Stimulated activated CD4-positive, alpha-beta T cell treated with anti-CD3 and anti-CD28 coated beads, Interleukin-1b, Interleukin-23, amount 100 ng/mL, for 24 hours (primary cell): ENCODE data around the gene CRB1.
A peak's percentile ranks its signal among the peaks of the same experiment; 100 is the strongest.

Experiments used
- DNase-seq, 4 experiments: peaks; one replicate each; pipeline ENCODE4 v3.0.0-alpha.2; 2020; ENCODE audit warnings: low read depth in 4 of 4, low spot score in 1 of 4

CRB1 gene

GRCh38 chr1:197519741-197520334 is 251.8 kb downstream of the CRB1 start:
- DNase-seq = no peak

DNA sequence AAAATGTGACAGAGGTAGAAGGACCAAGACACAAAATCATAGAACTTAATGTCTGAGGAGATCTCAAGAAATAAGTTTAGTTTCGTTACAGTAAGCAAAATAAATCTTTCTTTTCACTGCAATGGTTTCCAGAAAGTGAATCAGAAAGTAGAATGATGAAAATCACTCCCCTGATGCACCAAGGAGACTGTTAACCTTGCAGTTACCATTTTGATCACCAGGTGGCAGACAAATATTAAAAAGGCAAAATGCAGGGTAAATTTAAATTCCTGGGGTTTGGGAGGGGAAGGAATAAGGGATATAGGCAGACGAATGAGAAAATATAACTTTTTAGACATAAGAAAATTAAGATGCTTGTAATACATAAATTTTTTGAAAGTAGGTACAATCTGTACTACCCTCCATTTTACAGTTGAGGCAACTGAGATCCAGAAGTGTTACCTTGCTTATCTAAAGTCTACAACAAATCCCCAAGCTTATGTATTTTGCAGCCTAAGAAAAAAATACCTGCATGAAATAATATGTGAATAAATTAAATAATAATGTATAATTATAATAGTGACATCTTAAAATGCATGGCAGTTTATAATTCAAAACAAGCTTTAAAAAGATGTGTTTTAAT is 253.2 kb downstream of the CRB1 start:
- DNase-seq = peak in 1 of 4 experiments; percentile 2

DNA sequence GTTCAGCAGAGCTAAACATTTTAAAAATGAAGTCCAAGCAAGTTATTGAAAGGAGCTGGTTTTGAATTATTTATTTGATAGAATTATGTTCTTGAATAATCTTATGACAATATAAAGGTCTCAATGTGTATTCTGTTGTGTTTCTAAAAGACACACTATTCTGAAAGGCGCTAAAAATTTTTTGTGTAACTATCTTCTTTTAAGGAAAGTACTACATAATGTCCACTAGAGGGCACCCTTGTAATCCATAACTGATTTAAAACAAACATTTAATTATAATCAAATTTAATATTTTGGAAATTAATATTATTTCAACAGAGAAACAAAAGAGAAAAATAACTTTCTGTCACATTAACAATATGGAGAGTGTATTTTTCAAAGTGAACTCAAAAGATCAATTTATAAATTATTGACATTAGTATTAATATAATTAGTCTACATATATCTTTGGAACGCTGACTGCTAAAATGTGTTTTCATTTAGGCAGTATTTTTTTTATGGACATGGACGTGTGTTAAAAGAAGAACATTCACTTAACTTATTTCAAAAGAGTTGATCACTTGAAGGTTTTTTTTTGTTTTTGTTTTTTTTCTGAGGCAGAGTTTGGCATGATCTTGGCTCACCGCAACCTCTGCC is 258.8 kb downstream of the CRB1 start:
- DNase-seq = no peak
